ENCODE data around the gene FAF1.

GRCh38 chr1:50644447-50645105 lies 315.5 kb downstream of the FAF1 start:
- TF ChIP-seq CTCF (IDR thresholded peaks at IDR 0.05) (no peak), POLR2A (IDR thresholded peaks at IDR 0.05) (no peak)
